KOPT-K1 (cell line): ENCODE results near the gene MRPS14.
"Not testable (repeated sequence)": the region's sequence is repeated elsewhere in the genome, so short reads cannot be mapped to it uniquely, and the experiment has no call there.

Experiments
- H3K27ac ChIP-seq: fragments of 200-600 bp; sonication (generic); 2 replicates; pipeline ENCODE4 v1.5.1; 2016; ENCODE audit warnings: antibody characterized with exemption, mild to moderate bottlenecking, low read depth, low read length; ENCODE audit not compliant: poor library complexity, severe bottlenecking
- H3K36me3 ChIP-seq: fragments of 200-600 bp; sonication (generic); 2 replicates; pipeline ENCODE4 v1.5.1; 2017; ENCODE audit warnings: antibody characterized with exemption, mild to moderate bottlenecking, low read length, moderate library complexity; ENCODE audit not compliant: insufficient read depth
- H3K9me3 ChIP-seq: fragments of 200-600 bp; sonication (generic); 2 replicates; pipeline ENCODE4 v1.5.1; 2017; ENCODE audit warnings: antibody characterized with exemption, low read length, mild to moderate bottlenecking; ENCODE audit not compliant: insufficient read depth, poor library complexity, severe bottlenecking

MRPS14 gene

GRCh38 chr1:175023043-175023921 is at the start of gene MRPS14:
TSS of gene MRPS14 (minus strand) at chr1:175023425. CDS start at chr1:175023408, 17 bp downstream.
- Histone ChIP-seq H3K9me3 (no peaks in the 10 kb centered on the region), H3K27ac (peak within 1 kb of the TSS; percentile 76), H3K36me3 (peaks cover 12% of the 10 kb centered on the region)

- H3K9me3 ChIP-seq: no peaks in the 10 kb centered on the region
- H3K36me3 ChIP-seq: no peaks in the 10 kb centered on the region
- H3K27ac ChIP-seq: no peak overlapping the region
These were observed 49.1 kb upstream of the MRPS14 start for GRCh38 chr1:175072099-175072951.

DNA sequence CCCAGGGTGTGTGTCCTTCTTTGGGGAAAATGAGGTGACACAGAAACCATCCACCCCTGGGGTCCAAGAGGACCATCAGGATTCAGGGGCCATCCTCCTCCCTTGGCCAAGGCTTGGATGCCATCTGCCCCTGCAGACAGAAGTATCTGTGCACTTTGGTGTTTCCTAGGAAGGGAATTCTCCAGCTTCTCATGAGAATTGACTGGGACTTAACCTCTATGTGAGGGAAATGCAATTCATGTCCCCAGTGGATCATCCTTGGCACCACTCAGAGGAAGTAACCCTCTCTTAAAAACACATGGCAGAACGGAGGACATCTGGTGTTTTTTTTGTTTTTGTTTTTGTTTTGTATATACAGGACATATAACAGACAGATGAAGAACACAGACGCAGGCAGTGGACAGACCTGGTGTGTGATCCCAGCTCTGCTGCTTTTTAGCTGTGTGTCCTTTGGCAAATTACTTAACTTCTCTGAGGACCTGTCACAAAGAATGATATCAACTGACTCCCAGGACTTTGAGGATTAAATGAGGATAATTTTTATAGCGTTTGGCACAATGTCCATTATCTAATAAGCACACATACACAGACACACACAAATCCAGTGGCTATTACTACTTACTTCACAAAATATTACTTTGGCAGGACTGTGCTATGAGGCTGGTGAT is 48.2 kb upstream of the MRPS14 start:
- Histone ChIP-seq H3K36me3 (no peaks in the 10 kb centered on the region), H3K9me3 (no peaks in the 10 kb centered on the region), H3K27ac (no peak overlapping the region)

GRCh38 chr1:175070818-175071217 is 47.6 kb upstream of the MRPS14 start:
- Histone ChIP-seq H3K36me3 (no peaks in the 10 kb centered on the region), H3K27ac (no peak overlapping the region), H3K9me3 (no peaks in the 10 kb centered on the region)

- Histone ChIP-seq H3K27ac (no peak within 1 kb of the TSS), H3K9me3 (no peaks in the 10 kb centered on the region), H3K36me3 (no peaks in the 10 kb centered on the region)
These were observed 44.3 kb upstream of the MRPS14 start, which contains the start of gene TNN for GRCh38 chr1:175067362-175068106. TSS of gene TNN (plus strand) at chr1:175067833. CDS start at chr1:175077419, 9,586 bp downstream.

DNA sequence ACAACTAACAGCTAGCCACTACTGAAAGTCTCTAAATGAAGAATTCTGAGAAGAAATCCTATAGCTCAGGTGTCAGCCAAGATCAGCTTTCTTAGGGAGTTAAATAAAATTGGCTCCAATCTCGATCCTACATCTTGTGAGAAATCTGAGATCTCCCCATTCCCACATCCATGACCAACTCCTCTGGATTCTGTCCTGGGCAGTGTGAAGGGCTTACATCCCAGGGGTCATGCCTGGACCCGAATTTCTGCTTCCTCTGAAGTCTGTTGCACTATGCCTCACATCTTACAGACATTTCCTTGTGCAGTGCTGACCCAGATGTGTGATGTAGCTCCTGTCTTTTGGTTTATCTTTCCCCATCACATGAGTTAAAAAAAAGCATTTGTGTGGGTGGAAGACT is 39.6 kb upstream of the MRPS14 start:
- Histone ChIP-seq H3K36me3 (no peaks in the 10 kb centered on the region), H3K9me3 (no peaks in the 10 kb centered on the region), H3K27ac (no peak overlapping the region)

- Histone ChIP-seq H3K36me3 (no peaks in the 10 kb centered on the region), H3K9me3 (no peaks in the 10 kb centered on the region), H3K27ac (no peak overlapping the region)
These were observed 39.1 kb upstream of the MRPS14 start for GRCh38 chr1:175062339-175062738.

DNA sequence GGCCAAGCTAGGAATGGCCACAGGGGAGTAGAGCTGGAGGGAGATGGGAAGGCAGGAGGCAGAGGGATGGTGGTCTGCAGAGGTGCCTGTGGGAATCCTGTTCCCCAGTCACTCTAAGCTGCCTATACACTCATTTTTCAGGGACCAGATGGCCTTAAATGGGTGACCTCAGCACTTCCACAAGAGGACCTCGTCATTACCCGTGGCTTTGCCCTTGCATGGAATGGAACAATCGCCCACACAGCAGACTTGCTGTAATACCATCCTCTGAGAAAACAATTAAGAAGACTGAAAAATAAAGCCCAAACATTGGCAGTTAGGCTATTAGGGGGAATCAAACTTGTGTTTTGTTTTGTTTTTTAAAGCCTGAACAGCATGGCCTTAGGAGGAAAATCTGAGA is 31.5 kb upstream of the MRPS14 start:
- H3K9me3 ChIP-seq: no peaks in the 10 kb centered on the region
- H3K36me3 ChIP-seq: no peaks in the 10 kb centered on the region

GRCh38 chr1:175050992-175051391 is 27.8 kb upstream of the MRPS14 start:
- Histone ChIP-seq H3K9me3 (no peaks in the 10 kb centered on the region), H3K36me3 (no peaks in the 10 kb centered on the region), H3K27ac (no peak overlapping the region)

More for the DNA sequence above, 31.5 kb upstream of the MRPS14 start:
- H3K27ac ChIP-seq: no peak overlapping the region

- H3K9me3 ChIP-seq: no peaks in the 10 kb centered on the region
- H3K36me3 ChIP-seq: no peaks in the 10 kb centered on the region
- H3K27ac ChIP-seq: no peak overlapping the region
These were observed 22.3 kb upstream of the MRPS14 start for GRCh38 chr1:175045519-175045918.

GRCh38 chr1:175045097-175045496 is 21.9 kb upstream of the MRPS14 start:
- Histone ChIP-seq H3K36me3 (no peaks in the 10 kb centered on the region), H3K27ac (no peak overlapping the region)

DNA sequence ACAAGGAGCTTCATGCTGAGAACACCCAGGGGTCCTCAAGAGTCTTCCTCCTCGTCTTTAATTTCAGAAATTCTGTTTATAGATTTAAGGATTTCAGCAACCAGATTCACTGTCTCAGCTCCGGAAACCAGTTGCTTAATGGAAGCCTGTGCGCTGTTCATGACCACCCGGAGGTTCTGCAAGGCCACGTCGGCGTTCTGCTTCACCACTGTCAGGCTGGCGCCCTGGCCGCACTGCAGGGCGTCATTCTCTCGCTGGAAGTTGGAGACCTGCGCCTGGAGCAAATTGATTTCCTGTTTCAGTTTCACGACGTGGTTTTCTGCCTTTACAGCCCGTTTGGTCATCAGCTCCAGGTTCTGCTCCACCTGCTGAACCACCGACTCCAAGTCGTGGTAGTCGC is 21.4 kb upstream of the MRPS14 start:
- not testable (repeated sequence) for H3K9me3 ChIP-seq, H3K36me3 ChIP-seq, H3K27ac ChIP-seq

More at GRCh38 chr1:175045097-175045496, 21.9 kb upstream of the MRPS14 start:
- H3K9me3 ChIP-seq: no peaks in the 10 kb centered on the region

GRCh38 chr1:175043824-175044223 is 20.6 kb upstream of the MRPS14 start:
- H3K27ac ChIP-seq: no peak overlapping the region

GRCh38 chr1:175042650-175043049 is 19.4 kb upstream of the MRPS14 start:
- H3K36me3 ChIP-seq: no peaks in the 10 kb centered on the region
- H3K27ac ChIP-seq: no peak overlapping the region
- no peaks in the 10 kb centered on the region for H3K9me3 ChIP-seq

More at GRCh38 chr1:175043824-175044223, 20.6 kb upstream of the MRPS14 start:
- H3K36me3 ChIP-seq: no peaks in the 10 kb centered on the region
- H3K9me3 ChIP-seq: no peaks in the 10 kb centered on the region
